Left renal cortex interstitium (tissue), 4 donors: Measurements from ENCODE around the gene SETD1B. TPM values are rescaled to one million over a fixed set of nuclear protein-coding genes. Genes with fewer than 3 reads are reported as not detected.
"Not testable (repeated sequence)": the region's sequence is repeated elsewhere in the genome, so short reads cannot be mapped to it uniquely, and the experiment has no call there.

ENCODE experiments used
- DNase-seq, 4 donors: peaks; one replicate each; pipeline ENCODE4 v3.0.0-alpha.2; 2013; ENCODE audit warnings: low read depth in 4 of 4, low spot score in 2 of 4, missing footprints in 1 of 4
- polyA plus RNA-seq, 4 donors: library from polyadenylated mRNA; unstranded; fragments of 120-200 nt; gene quantifications; one replicate each; pipeline ENCODE4 v1.2.1, GENCODE V29; 2013; ENCODE audit not compliant: insufficient read length in 4 of 4

Gene SETD1B
- polyA plus RNA-seq: 10 to 100 TPM; 10.6 to 22.2 (median 15.7) TPM

DNA sequence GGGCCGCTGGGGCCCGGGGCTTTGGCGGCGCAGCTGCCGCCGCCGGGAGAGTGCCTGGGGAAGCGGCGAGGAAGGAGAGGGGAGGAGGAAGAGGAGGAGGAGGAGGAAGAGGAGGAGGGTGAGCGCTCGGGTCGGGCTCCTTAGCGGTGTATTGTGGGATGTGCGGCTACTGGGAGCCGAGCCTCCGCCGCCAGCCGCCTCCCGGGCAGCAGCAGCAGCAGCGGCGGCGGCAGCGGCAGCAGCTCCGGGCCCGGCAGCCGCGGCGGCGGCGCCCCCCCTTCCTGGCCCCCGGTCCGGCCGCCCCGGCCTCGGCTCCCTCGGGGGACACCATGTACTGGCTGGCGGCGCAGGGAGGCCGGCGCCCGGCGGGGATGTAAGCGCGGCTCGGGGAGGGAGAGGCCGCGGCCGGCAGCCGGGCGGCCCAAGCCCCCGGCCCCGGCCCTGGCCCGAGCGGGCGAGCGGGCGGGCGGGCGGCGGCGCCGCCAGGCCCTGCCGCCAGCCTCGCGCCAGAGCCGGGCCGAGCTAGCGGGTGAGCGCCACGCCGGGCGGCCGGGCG, at the start of gene SETD1B:
TSS of gene SETD1B (plus strand) at position 149 of the 556 bp plus-strand sequence. CDS start 729 bp downstream, outside the sequence.
- DNase-seq: no peak

DNA sequence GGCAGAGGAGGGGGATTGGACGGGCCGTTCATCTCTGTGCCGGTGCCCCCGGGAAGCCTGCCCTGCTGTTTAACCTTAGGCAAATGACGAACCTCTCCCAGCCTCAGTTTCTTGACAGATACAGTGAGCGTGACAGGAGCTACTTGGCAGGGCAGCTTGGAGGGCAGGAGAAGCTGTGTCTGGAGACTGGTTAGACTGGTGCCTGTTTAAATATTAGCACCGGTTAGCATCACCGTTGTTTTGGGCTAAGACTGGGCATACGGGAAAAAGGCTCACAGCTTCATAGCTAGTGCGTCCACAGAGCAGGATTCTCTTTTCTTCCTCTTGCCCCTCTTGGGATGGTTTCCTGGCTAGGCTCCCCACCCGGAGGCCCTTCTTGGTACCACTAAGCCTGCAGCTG, 49.0 kb upstream of the SETD1B start:
- DNase-seq: no peak

DNA sequence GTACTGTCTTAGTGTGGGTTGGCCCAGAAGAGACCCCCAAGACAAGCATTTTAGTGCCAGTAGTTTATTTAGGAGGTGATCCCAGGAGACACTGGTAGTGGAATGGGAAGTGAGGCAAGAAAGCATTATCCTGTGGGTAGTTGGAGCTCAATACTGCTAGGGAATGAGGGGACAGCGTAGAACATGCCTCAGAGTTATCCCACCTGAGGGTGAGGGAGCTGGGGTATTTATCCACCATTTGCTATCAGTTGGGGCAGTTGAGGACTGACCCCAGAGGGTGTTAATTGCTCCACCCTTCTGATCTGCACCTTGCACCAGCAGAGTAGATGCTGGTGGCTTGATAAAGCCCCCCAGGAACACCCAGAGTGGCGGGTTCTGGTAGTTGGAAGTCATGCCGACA, 48.2 kb upstream of the SETD1B start:
- no peak for DNase-seq

DNA sequence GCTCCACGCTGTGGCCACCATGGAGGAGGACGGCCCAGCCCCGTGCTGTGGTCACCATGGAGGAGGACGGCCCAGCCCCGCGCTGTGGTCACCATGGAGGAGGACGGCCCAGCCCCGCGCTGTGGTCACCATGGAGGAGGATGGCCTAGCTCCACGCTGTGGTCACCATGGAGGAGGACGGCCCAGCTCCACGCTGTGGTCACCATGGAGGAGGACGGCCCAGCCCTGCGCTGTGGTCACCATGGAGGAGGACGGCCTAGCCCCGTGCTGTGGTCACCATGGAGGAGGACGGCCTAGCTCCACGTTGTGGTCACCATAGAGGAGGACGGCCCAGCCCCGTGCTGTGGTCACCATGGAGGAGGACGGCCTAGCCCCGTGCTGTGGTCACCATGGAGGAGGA, 45.3 kb upstream of the SETD1B start:
- not testable (repeated sequence) for DNase-seq

DNA sequence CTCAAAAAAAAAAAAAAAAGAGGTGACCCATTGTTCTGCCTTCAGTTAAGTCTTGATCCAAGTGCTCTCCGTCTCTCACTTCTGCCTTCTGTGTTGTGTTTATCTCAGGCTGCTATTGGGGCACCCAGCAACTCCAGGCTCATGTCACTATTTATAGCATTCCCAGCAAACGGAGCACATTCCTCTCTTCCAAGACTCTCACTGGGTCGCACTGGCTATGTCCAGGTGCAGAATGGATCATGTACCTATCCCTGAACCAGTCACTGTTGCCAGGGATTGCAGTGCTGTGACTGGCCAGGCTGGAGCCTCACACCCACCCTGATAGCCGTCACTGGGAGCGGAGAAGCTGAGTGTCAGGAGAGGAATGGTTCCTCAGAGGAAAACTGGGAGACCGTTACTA, 41.5 kb upstream of the SETD1B start:
- DNase-seq: no peak

DNA sequence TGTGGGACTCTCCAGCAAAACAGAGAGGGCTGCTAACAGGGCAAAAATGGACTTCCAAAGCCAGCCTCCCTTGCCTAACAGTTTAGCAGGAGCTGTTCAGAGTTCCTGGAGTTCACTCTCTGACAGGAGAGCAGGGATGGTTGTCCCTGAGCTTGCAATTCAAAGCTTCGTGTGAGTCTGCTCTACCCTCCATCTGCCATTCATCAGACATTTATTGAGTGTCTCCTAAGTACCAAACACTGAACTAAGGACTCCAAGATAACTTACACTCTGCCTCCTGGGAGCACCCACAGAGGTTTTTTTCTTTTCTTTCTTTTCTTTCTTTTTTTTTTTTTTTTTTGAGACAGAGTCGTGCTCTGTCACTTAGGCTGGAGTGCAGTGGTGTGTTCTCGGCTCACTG, 39.0 kb upstream of the SETD1B start:
- DNase-seq: no peak

DNA sequence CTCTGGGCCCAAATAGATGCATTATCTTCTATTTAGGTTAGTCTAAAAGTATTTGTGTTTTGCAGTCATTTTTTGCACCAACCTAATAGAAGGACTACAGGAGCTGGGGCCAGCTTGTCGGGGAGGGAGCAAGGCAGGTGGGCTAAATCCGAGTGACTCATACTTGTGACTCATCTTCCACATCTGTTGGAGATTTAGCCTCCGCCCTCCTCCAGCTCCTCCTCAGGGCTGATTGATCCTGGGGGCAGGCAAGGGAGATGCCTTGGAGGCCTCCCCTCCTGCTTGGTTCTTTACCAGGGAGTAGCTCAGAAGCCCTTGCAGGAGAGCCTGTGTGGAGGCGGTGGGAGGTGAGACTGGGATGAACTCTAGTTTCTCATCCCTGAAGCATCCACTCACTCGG, 38.2 kb upstream of the SETD1B start:
- DNase-seq: no peak

DNA sequence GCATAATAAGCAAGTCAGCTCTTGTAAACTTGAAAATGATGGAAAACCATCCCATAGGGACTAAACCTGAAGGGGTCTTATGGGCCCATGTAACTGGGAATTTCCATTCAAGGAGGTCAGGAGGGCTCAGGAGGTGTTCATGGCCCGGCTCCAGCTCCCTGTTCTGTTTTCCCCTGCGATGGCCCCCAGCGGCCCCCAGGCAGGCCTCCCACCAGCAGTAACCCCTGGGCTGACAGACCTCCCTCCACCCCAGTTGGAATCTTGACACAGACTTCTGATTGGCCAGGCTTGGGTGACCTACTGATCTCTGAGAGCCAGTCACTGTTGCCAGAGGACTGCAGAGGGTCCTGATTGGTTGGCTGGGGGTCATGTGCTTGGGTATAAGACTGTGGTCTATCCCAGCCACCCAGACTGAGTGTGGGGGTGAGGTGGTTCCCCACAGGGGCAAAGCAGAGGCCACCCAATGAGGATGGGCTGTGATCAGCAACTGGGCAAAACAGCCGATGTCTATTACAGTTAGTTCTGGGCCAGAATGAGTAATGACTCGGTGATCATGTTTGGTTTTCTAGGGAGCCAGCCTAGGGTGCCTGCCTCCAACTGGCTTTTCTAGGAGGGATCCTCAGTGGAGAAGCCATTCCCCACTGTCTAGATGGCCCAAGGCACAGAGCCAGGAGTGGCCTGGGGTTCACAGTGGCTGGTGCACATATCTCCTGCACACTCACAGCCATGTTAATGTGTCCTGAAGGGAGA, 37.3 kb upstream of the SETD1B start:
- DNase-seq: no peak

DNA sequence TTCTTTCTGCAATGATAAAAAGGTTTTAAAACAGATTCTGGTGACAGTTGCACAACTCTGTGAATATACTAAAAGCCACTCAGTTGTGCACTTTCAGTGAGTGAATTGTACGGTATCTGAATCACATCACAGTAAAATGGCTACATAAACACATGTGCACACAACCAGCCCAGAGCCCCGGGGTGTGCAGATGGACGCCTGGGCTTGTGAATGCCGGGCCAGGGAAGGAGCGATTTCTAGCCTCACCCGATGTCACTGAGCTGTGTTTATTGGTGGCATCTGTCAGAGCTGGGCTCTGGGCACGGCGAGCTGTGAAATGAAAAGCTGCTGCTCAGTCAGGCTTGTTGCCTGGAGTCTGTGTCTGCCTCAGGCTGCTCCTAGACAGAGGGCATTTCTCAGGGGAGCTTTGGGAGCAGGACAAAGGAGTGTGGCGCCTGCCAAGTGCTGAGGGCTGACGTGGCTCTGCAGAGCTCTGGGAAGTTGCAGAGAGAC, 36.2 kb upstream of the SETD1B start:
- no peak for DNase-seq

DNA sequence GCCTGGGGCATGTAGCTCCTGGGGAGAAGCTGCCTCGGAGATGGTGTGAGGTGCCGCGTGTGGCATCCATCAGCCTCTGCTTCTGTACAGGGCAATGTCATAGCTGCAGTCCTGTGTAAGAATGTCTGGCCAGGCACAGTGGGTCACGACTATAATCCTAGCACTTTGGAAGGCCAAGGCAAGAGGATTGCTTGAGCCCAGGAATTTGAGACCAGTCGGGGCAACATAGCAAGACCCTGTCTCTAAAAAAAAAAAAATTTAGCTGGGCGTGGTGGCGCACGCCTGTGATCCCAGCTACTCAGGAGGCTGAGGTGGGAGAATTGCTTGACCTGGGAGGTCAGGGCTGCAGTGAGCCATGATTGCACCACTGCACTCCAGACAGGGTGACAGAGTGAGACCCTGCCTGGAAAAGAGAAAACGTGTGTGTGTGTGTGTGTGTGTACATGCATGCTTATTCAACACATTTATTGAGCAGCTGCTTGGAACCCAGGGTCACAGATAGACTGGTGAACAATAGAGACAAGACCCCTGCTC, 34.4 kb upstream of the SETD1B start:
- DNase-seq: no peak

DNA sequence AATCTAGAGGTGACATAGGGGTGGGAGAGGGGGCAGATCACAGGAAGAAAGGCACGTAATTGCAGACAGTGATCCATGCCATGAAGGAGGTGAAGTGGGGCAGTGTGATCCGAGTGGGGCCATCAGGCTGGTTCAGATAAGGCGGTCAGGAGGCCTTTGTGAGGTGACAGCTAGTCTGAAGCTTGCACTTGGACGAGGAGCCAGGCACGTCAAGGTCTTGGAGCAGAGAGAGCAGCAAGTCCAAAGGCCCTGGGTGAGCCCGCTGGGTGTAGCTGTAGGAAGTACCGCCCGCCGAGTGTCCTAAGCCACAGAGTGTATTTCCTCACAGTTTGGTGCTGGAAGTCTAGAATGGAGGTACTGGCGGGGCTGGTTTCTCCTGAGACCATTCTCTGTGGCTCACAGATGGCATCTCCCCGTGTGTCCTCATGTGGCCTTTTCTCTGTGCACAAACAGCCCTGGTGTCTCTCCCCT, 33.9 kb upstream of the SETD1B start:
- no peak for DNase-seq

DNA sequence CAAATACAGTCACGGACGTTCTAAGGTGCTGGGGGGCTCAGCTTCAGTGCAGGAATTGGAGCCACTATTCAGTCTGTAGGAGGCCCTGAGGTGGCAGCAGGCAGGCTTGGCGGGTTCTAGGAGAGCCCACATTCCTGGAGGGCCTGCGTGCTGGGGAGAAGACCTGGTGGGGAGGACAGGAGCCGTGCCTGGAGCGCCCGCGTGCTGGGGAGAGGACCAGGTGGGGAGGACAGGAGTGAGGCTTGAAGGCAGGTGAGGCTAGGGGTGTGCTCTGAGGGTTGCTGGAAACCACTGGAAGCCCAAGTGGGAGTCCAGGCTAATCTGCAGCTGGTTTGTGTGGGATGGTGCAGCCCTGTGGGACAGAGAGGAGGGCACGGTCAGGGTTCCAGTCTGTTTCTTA, 33.4 kb upstream of the SETD1B start:
- DNase-seq: no peak

DNA sequence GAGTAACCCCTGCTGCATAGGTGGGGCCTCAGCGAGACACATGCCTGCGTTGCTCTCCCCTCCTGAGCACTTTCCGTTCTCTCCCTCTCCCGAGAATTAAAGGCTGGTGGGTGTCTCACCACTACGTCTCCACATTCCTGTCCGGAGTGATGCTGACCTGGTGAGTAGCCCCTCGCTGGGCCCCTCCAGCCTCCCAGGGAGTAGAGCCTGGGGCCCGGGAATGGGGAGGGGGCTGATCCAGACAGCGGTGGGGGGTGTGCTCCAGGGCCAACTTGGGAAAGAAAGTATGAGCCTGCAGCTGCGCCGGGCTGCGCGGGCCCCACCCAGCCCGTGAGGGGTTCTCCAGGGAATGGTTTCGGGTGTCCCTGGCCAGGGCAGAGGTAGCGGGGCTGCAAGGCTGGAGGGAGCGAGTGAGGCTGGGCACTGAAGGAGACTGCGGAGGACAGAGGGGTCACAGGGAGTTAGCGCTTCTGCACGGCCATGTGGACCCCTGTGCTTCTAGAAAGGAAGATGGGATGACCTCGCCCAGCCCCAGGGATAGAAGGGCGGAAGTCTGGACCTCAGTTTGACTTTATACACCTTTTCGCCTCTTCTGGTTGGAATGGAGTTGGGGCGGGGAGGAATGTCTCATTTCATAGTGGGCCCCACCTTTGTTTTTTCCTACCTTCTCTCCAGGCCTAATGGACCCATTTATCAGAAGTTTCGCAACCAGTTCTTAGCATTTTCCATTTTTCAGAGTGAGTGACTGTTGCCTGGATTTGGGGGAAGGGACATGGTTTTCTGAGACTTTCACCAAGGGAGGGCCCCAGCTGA, 32.8 kb upstream of the SETD1B start:
- DNase-seq: no peak

DNA sequence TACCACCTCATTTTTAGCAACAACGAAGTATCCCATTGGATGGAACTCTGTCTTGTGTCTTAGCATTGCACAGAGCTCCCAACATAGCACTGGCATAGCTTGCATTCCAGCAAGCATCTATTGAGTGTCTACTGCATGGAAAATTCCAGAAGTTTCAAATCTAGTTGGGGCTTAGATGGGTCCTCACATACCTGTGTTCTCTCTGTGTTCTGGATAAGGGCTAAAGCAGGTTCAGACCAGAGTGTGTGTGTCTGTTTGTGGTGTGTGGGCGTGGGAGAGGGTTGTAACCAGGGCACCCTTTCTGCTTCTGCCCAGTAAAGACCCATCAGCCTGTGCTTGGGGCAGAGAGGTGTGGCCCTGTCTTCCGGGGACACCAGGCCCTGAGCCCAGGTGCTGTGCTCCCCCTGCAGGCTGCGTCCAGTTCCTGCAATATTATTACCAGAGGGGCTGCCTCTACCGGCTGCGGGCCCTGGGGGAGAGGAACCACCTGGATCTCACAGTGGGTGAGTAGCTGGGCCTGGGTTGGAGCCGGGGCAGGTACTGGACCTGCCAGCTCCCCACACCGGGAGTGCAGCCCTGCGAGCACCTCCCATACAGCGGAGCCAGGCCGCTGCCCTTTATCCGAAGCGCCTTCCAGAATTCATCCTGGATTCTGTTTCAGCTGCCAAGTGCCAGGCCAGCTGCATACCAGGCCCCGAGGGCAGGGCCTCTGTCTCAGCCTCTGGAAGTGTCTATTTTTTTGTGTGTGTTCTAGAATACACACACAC, 30.6 kb upstream of the SETD1B start:
- no peak for DNase-seq

DNA sequence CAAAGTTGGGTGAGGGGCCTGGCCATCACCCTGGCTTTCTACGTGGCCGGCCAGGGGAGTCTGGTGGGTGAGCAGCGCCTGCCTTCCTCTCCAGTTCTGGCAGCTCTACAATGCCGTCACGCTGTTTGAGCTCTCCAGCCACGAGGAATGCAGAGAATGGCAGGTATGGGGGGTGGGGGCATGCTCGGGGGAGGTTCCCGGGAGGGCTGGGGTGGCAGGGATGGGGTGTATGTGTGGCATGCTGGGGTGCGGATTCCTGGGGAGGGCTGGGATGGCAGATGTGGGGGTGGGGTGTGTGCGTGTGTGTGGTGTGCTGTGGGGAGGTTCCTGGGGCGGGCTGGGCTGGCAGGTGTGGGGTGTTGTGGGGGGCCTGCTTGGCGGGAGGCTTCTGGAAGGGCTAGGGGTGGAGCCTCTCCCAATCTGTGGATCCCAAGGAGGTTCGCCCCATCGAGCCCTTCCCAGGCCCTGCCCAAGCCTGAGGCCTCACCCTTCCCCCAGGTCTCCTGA, 28.8 kb upstream of the SETD1B start:
- no peak for DNase-seq

DNA sequence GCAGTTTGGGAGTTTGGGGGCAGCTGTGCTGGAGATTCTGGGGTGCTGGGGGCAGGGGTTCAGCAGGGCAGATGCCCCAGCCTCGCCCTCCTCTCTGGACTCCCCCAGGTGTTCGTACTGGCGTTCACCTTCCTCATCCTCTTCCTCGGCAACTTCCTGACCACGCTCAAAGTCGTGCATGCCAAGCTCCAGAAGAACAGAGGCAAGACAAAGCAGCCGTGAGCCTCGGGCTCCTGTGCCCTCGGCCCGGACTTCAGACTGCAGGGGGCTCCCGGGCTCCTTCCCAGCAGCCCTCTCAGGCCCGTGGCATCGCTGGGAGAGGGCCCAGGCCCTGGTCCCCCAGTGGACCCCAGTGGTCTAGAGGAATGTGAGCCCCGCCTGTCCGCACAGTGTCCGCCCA, 28.3 kb upstream of the SETD1B start:
- no peak for DNase-seq

DNA sequence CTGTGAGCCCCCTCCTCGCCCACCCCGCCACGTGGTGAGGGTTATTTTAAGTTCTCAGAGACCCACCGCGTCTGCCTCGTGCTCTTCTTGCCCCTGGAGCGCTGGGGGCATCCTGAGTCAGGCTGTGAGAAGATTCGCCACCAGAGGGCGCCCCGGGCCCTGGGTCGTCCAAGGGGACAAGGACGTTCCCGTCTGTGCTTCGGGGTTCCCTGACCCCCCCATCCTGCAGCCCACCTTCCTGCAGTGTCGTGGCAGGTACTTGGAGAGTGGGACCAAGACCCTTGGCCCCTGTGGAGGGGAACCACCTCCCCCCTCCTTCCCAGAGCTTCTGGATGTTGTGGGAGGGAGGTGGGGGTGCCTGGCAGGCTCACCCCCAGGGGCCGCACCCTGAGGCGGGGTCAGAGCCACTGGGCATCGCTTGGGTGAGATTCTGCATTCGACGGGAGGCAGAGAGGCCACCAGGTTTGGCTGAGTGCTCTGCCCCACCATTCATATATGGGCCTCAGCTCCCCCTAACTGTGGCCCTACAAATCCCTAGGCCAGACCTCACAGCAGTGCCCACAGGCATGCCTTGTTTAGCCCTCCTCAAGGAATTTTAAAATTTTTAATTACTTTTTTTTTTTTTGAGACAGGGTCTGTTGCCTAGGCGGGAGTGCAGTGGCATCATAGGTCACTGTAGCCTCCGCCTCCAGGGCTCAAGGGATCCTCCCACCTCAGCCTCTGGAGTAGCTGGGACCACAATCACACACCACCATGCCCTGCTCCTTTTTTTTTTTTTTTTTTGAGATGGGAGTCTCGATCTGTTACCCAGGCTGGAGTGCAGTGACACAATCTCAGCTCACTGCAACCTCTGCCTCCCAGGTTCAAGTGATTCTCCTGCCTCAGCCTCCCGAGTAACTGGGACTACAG, 27.4 kb upstream of the SETD1B start:
- DNase-seq: no peak

DNA sequence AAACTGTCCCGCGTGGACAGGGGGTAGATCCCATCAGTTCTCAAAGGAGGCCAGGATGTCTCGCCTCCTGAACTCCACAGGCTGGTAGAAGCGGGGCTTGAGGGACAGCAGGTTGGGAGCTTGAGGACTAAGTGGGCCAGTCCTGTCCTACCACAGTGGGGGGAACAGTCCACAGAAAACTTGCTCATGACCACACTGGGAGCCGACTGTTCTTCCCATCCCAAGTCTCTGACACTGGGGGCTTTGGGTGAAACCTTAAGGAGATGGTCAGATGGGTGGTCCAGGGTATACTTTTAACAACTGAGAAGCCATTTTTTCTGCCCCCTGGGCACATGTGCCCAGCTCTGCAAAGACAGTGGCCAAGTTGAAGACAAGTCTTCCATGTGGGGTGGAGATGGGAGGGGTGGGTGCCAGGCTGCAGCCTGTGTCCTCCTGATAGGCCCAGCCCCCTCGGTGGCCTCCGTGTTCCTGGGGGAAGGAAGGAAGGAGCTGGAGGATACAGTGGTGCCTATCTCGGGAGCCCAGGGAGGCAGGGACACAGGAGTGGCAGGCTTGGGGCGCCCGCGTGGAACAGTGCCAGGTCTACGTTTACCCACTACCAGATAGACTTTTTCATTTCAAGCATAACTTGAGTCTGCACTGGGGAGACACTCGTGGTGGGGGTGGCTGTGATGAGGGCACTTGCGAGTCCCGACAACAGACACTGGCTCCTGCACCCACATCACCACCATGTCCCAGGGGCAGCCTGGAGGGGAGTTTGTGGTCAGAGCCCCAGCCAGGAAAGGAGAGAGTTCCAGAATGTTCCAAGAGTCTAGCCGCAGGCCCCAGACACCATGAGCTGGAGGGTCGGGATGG, 25.0 kb upstream of the SETD1B start:
- DNase-seq: no peak
